Heart right ventricle (tissue), 16 donors: Measurements from ENCODE around the gene LMOD1. TPM values are rescaled to one million over a fixed set of nuclear protein-coding genes. Genes with fewer than 3 reads are reported as not detected.

ENCODE experiments used
- ATAC-seq, 8 donors: fragments of 200-7000 bp; cut with Tn5 transposase; one replicate each; pipeline ENCODE4 v1.9.1; 2020; ENCODE audit warnings: mild to moderate bottlenecking in 8 of 8, moderate library complexity in 8 of 8, moderate number of reproducible peaks in 1 of 8
- DNase-seq, 2 donors: peaks; one replicate each; pipeline ENCODE4 v3.0.0-alpha.2; 2020
- H3K27ac ChIP-seq, 10 donors: fragments of 200-600 bp; sonication (generic) in 2 of 10; one replicate each; pipeline versions ENCODE4 v1.5.0 to v1.8.0; 2020 to 2022; ENCODE audit warnings: mild to moderate bottlenecking in 3 of 10
- H3K27me3 ChIP-seq, 7 donors: fragments of 200-600 bp; one replicate each; pipeline ENCODE4 v1.8.0; 2021 to 2022; ENCODE audit warnings: mild to moderate bottlenecking in 2 of 7
- H3K36me3 ChIP-seq, 9 donors: fragments of 200-600 bp; sonication (generic) in 1 of 9; one replicate each; pipeline versions ENCODE4 v1.5.0 to v1.8.0; 2020 to 2022; ENCODE audit warnings: mild to moderate bottlenecking in 2 of 9
- H3K4me1 ChIP-seq, 9 donors: fragments of 200-600 bp; sonication (generic) in 1 of 9; one replicate each; pipeline versions ENCODE4 v1.5.0 to v1.8.0; 2020 to 2022; ENCODE audit warnings: mild to moderate bottlenecking in 4 of 9
- H3K4me3 ChIP-seq, 10 donors: fragments of 200-600 bp; sonication (generic) in 2 of 10; one replicate each; pipeline versions ENCODE4 v1.5.0 to v1.8.0; 2020 to 2022; ENCODE audit warnings: mild to moderate bottlenecking in 7 of 10, moderate library complexity in 2 of 10
- H3K9me3 ChIP-seq, 11 donors: fragments of 200-600 bp in 10 of 11; sonication (generic) in 2 of 11; one replicate each; pipeline versions ENCODE4 v1.5.0 to v1.8.0; 2013 to 2022; ENCODE audit warnings: mild to moderate bottlenecking in 2 of 11, control low read depth in 1 of 11, moderate library complexity in 1 of 11
- WGBS, 2 donors: extraction: QIAGEN DNeasy Blood & Tissue Kit; methylation state at CpG; one replicate each; pipeline ENCODE4 v1.1.7; 2013; ENCODE audit warnings: inconsistent platforms in 1 of 2; 5-methylcytosine and 5-hydroxymethylcytosine counted together
- intact Hi-C, 10 donors: fragments of 100-400 bp; cut with DNase I; formaldehyde crosslinking; loops; one replicate each; pipeline versions ENCODE4 v1.11.1 to v1.14.2; 2022
- polyA plus RNA-seq, 2 donors: library from polyadenylated mRNA; stranded (reverse); fragments of 200-250 nt; gene quantifications; one replicate each; pipeline ENCODE4 v1.2.3, GENCODE V29; 2013
- total RNA-seq, 10 donors: library from RNA; stranded (reverse); fragmentation: NEBNext Ultra II Directional in 3 of 10; extraction: Animal tissue kit (Norgen Biotek cat#: 25700) in 3 of 10; gene quantifications; one replicate each; pipeline versions ENCODE4 v1.2.1 to v1.2.4, GENCODE V29; 2021 to 2023
- TF ChIP-seq, protein P1 (sequence below), 9 donors: fragments of 200-600 bp; sonication (generic) in 2 of 9; IDR thresholded peaks; one replicate each; pipeline versions ENCODE4 v1.5.0 to v1.8.0; 2021 to 2022; ENCODE audit warnings: antibody characterized with exemption in 9 of 9, mild to moderate bottlenecking in 5 of 9, moderate library complexity in 1 of 9
- donor health status: Arrhythmogenic right ventricular cardiomyopathy.
- donor health status: ischemic (EF 13 %, LVEDD 7.1; RV severe dilation, severe dysfunction).
- donor health status: healthy with polysubstance abuse.
- donor health status: DM: no; HTN: yes; CAD: no.
- donor health status: DM: no; HTN: no; CAD: no.
- donor health status: ischemic (EF 25% LVEDD 6.9; RV normal size, moderate dysfunction).
- donor health status: ischemic (EF 25% LVEDD 5.7; RV mildly dilated, moderate dysfunction).
- donor health status: healthy.
- donor health status: DM: yes; HTN: yes; CAD: no.
- donor health status: Ischemic cardiomyopathy.
- donor health status: ischemic (EF 35%, LVEDD 5.7; RV mildly dilated, moderate dysfunction).
- donor health status: nonischemic (EF 11% LVEDD 7.7; RV severe dilation, severe dysfunction).
- donor health status: DM: yes; HTN: yes; CAD: no.
- donor health status: PGD.
- donor health status: ischemic (EF 29% LVEDD 5.4; RV normal size, mild dysfunction).
- donor health status: nonischemic (EF 23%, LVEDD 6.1; RV moderate dilation, normal function).

LMOD1 gene
- total and polyA plus RNA-seq, 12 donors, result 3.6 to 22.7 (median 9.8) TPM

DNA sequence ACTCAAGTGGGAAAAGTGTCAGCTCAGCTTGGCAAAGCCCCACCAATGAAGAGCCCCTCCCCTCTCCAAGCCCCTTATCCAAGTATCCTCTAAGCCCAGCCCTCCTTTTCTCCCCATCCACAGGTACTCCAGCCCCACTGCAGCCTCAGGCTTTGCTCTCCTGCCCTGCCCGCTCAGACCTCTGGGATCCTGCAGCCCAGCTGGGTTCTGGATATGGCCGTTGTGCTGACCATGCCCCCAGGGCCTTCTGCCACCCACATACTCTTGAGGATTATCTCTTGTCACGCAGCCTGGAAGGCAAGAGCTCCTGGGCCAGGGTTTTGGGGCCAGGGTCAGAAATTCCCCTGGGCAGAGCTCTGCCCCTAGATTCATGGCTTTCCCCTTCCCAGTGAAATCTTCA lies 52.9 kb downstream of the LMOD1 start:
- 43 to 48% methylated on average over 3 of the region's 3 CpGs for WGBS, 2 donors
- ATAC-seq (no peak), DNase-seq (no peak)
- Histone ChIP-seq H3K27ac (peak overlapping the region in 2 of 10 donors; percentile 13 to 44), H3K4me3 (no peak overlapping the region), H3K4me1 (peaks cover 10 to 49% (median 22%) of the 10 kb centered on the region in 9 donors), H3K9me3 (no peaks in the 10 kb centered on the region), H3K27me3 (peaks cover 0 to 20% (median 0%) of the 10 kb centered on the region in 7 donors), H3K36me3 (peaks cover 0 to 31% (median 0%) of the 10 kb centered on the region in 9 donors)
- intact Hi-C loops, result loop anchor here in 5 of 10 donors (10.0 kb wide), 3 partner anchors 51 to 241 kb away; partner anchors contain the start of gene LMOD1 (in 1 of the 5)
- TF ChIP-seq, protein P1, sequence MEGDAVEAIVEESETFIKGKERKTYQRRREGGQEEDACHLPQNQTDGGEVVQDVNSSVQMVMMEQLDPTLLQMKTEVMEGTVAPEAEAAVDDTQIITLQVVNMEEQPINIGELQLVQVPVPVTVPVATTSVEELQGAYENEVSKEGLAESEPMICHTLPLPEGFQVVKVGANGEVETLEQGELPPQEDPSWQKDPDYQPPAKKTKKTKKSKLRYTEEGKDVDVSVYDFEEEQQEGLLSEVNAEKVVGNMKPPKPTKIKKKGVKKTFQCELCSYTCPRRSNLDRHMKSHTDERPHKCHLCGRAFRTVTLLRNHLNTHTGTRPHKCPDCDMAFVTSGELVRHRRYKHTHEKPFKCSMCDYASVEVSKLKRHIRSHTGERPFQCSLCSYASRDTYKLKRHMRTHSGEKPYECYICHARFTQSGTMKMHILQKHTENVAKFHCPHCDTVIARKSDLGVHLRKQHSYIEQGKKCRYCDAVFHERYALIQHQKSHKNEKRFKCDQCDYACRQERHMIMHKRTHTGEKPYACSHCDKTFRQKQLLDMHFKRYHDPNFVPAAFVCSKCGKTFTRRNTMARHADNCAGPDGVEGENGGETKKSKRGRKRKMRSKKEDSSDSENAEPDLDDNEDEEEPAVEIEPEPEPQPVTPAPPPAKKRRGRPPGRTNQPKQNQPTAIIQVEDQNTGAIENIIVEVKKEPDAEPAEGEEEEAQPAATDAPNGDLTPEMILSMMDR (IDR thresholded peaks at IDR 0.05), result no peak

DNA sequence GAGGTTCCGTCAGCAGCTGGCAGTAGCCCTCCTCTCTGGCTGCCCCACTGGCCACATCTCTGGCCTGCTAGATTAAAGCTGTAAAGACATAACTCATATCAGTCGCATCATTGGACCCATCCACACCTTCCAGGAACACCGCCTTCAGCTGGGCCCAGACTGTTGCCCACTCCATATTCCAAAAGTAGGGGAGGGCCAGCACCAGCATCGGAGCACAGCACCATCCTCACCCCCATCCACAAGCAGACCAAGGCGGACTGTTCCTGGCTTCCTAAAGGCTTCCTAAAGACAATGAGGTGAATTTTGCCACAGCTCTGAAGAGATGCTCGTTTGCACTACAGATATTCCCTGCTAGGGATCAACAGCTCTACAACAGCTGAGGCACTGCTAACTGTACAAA lies 54.1 kb downstream of the LMOD1 start:
- WGBS, 2 donors, result 88 to 89% methylated on average over 6 of the region's 6 CpGs
- Histone ChIP-seq H3K36me3 (peaks cover 0 to 26% (median 0%) of the 10 kb centered on the region in 9 donors), H3K9me3 (no peaks in the 10 kb centered on the region), H3K27me3 (peaks cover 0 to 33% (median 0%) of the 10 kb centered on the region in 7 donors), H3K27ac (peak overlapping the region in 1 of 10 donors; percentile 44), H3K4me3 (no peak overlapping the region), H3K4me1 (peaks cover 10 to 50% (median 32%) of the 10 kb centered on the region in 9 donors)
- no peak for ATAC-seq
- intact Hi-C loops, result loop anchor here in 5 of 10 donors (10.0 kb wide), 3 partner anchors 53 to 243 kb away; partner anchors contain the start of gene LMOD1 (in 1 of the 5)
- no peak for DNase-seq
- TF ChIP-seq, protein P1 (IDR thresholded peaks at IDR 0.05), result no peak

DNA sequence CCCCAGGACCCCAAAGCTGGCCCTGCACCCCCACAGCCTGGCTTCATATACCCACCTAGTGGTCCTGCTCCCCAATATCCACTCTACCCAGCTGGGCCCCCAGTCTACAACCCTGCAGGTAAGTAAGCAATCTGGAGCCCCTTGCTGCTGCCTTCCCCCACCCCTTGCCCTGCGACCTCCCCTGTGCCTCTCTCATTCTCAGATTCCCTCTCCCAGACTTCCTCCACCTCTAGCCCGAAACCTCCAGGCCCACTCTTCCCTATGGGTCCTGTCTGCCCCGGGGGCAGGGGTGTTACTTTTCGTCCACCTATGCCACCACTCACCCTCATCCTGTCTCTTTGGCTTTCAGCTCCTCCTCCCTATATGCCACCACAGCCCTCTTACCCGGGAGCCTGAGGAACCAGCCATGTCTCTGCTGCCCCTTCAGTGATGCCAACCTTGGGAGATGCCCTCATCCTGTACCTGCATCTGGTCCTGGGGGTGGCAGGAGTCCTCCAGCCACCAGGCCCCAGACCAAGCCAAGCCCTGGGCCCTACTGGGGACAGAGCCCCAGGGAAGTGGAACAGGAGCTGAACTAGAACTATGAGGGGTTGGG lies 54.8 kb downstream of the LMOD1 start:
- TF ChIP-seq, protein P1 (IDR thresholded peaks at IDR 0.05), result no peak
- DNase-seq (no peak), ATAC-seq (no peak)
- 90 to 94% methylated on average over 5 of the region's 5 CpGs for WGBS, 2 donors
- Histone ChIP-seq H3K27me3 (peaks cover 0 to 38% (median 0%) of the 10 kb centered on the region in 7 donors), H3K4me3 (no peak overlapping the region), H3K9me3 (no peaks in the 10 kb centered on the region), H3K27ac (peak overlapping the region in 1 of 10 donors; percentile 39), H3K4me1 (peaks cover 10 to 51% (median 29%) of the 10 kb centered on the region in 9 donors), H3K36me3 (peaks cover 0 to 26% (median 0%) of the 10 kb centered on the region in 9 donors)
- intact Hi-C loops, result loop anchor here in 5 of 10 donors (10.0 kb wide), 3 partner anchors 53 to 243 kb away; partner anchors contain the start of gene LMOD1 (in 1 of the 5)

DNA sequence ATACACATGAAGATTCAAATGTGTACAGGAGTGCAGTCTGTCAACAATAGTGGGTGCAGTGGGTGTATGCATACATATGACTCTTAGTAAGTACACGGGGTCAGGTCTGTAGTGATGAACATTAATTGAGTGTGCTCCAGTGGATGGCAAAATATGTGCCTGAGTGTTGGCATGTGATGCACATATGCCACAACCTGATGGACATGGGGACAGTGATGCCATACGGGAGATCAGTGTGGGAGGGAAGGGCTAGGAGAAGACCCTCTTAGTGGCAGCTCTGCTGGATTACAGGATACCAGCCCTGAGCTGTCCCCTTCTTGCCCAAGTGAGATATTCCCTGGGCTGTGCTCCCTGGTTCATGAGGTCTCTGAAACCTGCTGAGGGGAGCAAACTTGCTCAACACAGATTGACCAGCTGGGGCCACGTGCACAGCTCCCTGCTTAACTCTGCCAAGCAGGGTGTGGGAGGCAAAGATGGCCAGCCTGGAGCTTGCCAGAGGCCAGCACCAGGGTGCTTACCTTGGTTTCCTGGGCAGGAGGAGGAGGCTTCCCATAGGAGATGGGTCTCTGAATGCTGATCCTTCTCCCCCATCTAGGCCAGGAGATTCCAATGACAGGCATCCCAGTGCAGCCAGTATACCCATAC lies 55.4 kb downstream of the LMOD1 start:
- Histone ChIP-seq H3K9me3 (no peaks in the 10 kb centered on the region), H3K4me1 (peaks cover 4 to 51% (median 27%) of the 10 kb centered on the region in 9 donors), H3K4me3 (no peak overlapping the region), H3K27me3 (peaks cover 0 to 38% (median 0%) of the 10 kb centered on the region in 7 donors), H3K27ac (peak overlapping the region in 2 of 10 donors; percentile 9 to 86), H3K36me3 (peaks cover 0 to 26% (median 0%) of the 10 kb centered on the region in 9 donors)
- intact Hi-C loops, result loop anchor here in 5 of 10 donors (10.0 kb wide), 3 partner anchors 54 to 244 kb away; partner anchors contain the start of gene LMOD1 (in 1 of the 5)
- 79 to 90% methylated on average over 3 of the region's 3 CpGs for WGBS, 2 donors
- no peak for DNase-seq
- TF ChIP-seq, protein P1 (IDR thresholded peaks at IDR 0.05), result no peak
- ATAC-seq, result no peak
